ENCODE results near the gene CDK11B.
A peak's percentile ranks its signal among the peaks of the same experiment; 100 is the strongest.

The CDK11B gene

DNA sequence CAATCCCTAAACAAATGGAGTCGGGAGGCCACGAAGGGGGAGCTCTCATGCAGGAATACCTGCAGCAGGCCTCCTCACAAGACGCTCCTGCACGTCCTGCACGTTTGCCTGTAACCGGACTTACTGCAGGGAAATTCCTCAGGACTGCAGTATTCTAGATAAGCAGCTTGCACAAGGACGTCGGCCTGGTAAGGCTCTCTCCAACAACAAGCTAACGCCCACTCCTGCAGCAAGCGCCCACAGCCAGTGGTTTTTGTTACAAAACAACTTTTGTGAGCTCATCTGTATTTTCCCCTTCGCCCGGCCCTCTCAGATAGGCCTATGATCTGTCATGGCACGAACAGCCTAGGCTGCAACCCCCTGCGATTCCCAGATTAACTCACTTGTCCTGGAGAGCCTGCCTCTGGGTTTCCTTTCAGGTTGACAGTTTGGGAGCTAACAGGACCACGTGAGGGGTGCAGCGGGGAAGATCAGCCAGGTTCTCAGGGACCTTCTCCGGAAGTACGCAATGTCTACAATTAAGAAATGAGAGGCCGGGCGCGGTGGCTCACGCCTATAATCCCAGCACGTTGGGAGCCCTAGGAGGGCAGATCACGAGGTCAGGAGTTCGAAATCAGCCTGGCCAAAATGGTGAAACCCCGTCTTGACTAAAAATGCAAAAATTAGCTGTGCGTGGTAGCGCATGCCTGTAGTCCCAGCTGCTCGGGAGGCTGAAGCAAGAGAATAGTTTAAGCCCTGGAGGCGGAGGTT, 44.4 kb downstream of the CDK11B start:
- DNase-seq = peak; percentile 78

- no peak for DNase-seq
These were observed 45.2 kb downstream of the CDK11B start for GRCh38 chr1:1613509-1614082.

DNA sequence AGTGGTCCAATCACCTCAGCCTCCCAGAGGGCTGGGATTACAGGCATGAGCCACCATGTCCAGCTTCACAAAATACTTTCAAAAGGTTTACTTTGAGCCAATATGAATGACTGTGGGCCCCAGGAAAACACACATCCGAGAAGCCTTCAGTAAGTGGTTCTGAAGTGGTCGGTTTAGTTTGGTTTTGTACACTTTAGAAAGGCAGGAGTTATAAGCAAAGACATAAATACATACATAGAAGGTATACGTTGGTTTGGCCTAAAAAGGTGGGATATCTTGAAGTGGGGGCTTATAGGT, 46.8 kb downstream of the CDK11B start:
- DNase-seq = peak; percentile 81

DNA sequence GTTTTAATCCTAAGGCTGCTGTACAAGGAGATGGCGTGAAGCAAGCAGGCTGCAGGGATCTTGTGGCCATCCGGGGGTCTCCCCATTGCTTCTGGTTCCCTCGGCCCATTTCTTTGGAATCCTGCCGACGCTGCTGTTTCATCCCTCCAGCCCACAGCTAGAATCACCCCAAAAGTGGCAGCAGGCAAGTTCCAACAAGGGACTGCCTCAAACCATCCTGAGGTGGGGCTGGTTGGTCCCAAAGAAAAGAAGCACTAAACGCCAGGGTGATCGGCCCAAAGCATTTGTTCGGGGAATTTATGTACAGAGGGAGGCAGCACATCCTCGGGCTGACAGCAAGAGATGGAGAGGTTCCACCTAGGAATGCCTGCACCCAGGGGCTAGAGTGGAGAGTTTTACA, 48.0 kb downstream of the CDK11B start:
- no peak for DNase-seq

DNA sequence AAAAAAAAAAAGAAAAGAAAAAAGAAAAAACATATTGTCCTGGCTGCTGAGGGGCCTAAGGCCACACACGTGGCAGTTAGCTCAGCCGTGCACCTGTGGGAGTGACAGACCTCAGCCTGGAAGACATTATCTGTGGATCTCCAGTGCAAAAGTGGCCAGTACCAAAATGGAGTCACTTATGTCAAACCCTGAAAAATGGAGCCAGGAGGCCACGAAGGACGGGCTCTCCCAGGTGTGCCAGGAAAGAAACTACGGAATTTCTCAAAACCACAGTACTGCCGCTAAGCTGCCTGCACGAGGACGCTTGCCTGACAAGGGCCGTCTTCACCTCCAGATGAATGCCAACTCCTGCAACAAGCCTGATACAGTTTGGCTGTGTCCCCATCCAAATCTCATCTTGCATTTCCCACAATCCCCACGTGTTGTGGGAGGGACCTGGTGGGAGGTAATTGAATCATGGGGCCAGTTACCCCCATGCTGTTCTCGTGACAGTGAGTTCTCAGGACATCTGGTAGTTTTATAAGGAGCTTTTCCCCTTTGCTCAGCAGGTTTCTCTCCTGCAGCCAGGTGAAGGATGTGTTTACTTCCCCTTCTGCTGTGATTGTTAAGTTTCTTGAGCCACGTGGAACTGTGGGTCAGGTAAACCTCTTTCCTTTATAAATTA, 48.9 kb downstream of the CDK11B start:
- no peak for DNase-seq

- DNase-seq = no peak
These were observed 52.6 kb downstream of the CDK11B start for GRCh38 chr1:1606232-1606631.

DNA sequence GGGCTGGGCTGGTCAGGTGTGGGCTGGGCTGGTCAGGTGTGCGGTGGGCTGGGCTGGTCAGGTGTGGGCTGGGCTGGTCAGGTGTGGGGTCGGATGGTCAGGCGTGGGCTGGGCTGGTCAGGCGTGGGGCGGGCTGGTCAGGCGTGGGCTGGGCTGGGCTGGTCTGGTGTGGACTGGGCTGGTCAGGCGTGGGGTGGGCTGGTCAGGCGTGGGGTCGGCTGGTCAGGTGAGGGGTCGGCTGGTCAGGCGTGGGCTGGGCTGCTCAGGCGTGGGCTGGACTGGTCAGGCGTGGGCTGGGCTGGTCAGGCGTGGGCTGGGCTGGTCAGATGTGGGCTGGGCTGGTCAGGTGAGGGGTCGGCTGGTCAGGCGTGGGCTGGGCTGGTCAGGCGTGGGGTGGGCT, 53.1 kb downstream of the CDK11B start:
- DNase-seq = no peak

- DNase-seq = no peak
These were observed 53.7 kb downstream of the CDK11B start for GRCh38 chr1:1605034-1605591.

GRCh38 chr1:1604374-1605033, 54.3 kb downstream of the CDK11B start:
- no peak for DNase-seq

GRCh38 chr1:1603671-1604373, 55.0 kb downstream of the CDK11B start:
- peak; percentile 33 for DNase-seq

DNA sequence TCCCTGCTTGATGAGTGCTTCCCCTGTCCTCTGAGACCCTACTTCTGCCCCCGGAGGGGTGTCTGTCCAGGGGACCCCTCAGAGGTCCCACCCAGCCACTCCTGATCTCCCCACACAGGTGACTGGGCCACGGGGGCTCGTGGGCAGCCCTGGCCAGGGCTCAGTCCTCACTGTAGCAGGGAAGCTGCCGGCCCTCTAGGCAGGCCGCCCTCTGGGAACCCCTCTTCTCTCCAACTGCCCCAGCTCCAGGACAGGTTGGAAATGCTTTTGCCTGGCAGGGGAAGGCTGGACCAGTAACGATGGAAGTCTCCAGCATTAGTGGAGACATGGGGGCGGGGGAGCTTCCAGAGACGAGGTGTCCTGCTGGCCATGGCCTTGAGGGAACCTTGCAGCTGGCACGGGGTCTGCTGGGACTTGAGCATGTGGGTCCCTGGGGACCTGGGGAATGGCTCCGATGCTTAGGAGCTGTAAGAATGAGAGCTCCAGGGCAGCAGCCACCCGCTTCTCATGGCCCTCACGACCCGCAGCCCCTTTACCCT, 55.8 kb downstream of the CDK11B start:
- DNase-seq = no peak

DNA sequence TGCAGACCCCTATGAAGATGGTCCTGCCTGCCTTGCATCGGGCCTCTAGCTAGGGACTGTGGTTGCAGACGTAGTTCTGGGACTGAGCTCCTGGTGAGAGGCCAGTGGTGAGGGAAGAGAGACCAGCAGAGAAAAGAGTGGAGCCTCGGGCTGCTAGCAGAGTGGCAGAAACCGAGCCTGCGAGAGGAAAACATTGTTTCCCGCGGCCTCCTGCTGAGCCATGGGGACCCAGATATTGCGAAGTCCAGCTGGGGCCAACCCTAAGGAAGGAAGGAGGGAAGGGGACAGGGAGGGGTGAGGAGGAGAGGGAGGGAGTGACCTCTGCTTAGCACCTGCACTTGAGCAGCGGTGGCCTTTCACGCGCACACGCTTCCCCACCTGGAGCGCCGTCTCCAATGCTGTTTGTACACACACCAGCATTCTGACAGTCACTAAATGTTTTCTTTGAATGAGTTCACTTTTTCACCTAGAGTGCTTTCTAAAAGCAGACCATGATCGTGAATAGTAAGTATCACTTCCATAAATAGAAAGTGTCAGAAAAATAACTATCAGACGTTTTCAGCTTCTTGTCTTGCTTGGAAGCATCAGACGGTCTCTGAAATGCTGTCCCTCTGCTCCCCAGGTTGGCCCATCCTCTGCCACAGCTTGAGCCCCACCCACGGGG, 56.4 kb downstream of the CDK11B start:
- DNase-seq = peak; percentile 48

DNA sequence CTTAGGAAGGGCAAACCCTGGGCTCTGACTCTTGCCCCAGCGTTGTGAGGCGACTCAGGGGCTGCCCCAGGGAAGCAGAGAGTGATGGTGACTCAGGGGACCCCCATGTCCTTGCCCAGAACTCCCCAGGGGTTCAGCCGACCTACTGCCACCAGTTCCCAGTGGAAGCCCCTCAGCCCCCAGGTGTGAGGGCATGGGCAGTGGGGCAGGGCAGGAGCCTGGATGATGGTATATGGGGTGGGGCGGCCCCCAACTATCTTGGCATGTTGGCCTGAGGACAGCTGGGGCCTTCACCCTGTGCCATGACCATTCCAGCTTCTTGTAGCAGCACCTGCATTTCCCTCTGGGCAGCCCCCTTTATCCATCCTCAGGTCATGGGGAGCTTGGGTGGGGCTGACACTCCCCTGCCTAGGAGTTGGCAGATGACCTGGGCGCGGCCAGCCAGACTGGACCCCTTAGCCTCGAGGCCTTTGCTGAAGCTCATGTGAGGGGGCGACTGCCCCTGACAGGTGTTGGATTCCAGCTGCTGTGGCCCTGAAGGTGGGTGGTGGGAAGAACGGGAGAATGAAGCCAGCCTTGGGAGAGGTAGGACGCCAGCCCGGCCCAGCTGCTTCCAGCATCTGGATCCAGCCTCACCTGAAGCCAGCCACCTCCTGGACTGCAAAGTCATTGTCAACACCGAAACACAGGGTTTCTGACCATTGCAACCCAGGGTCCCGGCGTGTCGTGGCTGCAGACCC, 57.1 kb downstream of the CDK11B start:
- DNase-seq = no peak

DNA sequence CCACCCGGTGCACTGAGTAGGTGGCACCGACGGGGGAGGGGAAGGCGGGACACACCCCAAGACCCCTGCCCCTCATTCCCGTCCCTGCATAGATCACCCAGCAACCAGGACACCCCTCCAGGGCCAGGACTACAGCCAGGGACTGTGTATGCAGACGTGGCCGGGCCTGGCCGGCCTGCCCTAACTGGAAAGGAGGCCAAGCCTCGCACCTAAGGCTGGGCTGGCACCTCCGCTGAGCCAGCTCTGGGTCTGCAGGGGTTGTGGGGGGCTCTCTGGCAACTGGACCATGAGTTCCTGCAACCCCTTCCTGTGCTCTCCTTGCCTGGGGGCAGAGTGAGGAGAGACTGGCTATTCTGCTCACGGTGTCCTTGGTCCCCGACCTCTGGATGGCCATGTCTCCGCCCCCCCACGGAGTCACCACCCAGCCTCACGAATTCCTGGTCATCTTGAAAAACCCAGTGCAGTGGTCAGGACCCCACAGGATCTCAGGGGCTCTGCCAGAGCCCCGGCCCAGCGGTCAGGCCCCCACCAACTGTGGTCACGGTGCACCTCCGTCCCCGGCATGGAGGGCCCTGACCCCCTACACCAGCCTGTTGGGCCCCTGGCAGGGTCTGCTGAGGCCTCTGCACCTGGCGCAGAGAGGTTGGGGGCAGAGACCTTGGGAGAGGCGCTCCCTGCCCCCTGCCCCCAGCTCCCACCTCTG, 57.8 kb downstream of the CDK11B start:
- no peak for DNase-seq

GRCh38 chr1:1599935-1600860, 58.6 kb downstream of the CDK11B start, which contains the start of gene FNDC10:
Gene FNDC10 (minus strand): TSS chr1:1600135. CDS start chr1:1600015, 120 bp downstream.
- peak; percentile 69 for DNase-seq

- peak; percentile 78 for DNase-seq
These were observed 59.5 kb downstream of the CDK11B start for GRCh38 chr1:1599030-1599934.

DNA sequence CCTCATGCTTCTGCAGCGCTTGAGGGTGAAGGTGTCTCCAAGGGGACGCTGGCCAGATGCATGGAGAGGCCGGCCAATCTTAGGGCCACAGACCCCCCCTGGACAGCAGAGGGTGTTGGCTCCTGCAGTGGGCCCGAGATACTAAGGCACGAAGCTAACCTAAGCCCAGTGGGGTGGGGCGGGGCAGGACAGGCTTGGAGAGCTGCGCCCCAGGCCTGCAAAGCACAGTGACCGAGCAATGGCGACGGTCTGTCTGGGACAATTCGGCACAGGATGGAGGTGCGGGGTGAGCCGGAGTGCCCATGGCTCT, 60.1 kb downstream of the CDK11B start:
- DNase-seq = no peak

DNA sequence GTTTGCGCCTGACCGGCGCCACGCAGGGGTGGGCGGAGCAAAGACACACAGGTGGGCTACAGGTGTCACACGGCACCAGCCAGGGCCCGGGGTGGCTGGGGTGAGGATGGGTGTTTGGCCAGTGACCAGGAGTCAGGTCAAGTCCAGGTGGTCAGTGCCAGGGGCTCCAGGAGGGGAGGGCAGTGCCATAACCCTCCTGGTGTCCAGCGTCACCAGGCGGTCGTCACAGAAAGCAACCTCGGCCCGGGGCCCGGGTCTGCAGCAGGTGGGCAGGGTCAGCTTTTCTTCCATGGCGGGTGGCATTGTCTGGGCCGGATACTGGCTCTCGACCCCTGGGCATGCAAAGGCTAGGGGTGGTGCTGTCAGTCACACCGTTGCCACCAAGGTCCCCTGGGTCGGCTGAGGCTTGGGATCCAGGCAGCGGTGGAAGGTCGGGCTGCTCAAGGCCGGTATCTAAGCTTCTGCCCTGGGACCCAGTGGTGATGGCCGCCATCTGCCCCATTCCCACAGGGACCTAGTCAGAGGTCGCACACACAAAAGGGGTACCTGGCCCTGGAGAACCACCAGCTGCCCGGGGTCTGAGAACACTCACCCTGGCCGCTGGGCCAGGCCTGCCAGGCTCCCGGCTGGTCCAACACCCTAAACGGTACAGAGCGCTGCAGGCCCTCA, 60.6 kb downstream of the CDK11B start:
- peak; percentile 61 for DNase-seq

All from DMS53 (cell line).